OCI-LY7 (cell line): Measurements from ENCODE around the gene C1orf105.

Source experiments
- CTCF ChIP-seq: fragments of 200-600 bp; sonication (generic); conservative IDR thresholded peaks from 2 replicates; pipeline ENCODE4 v1.5.1; 2014; ENCODE audit warnings: mild to moderate bottlenecking, antibody characterized with exemption, low read length, moderate library complexity, mixed read lengths
- EZH2phosphoT487 ChIP-seq: fragments of 200-600 bp; sonication (generic); IDR thresholded peaks from 2 replicates; pipeline ENCODE4 v1.6.1; 2018; ENCODE audit warnings: low read depth, borderline replicate concordance, mild to moderate bottlenecking, mixed run types, antibody characterized with exemption, low read length, moderate library complexity, mixed read lengths

DNA sequence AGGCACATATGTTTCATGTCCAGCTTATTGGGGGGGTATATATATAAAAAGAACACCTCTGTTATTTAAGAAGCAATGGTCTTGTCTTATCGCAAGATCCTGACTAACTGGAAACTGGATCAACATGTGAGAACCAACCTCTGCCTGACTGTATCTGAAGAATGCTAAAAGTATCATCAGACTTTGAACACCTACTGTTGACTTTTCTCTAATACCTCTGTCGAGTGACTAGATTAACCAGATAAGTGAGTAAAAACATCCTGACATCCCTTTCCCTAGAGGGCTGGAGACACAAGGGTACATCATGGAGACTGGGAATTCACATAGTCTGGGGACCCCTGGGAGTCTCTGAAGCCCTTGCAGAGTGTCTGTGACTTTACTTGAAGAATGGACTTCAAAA is 49.7 kb downstream of the C1orf105 start:
- no peak for TF ChIP-seq CTCF
- TF ChIP-seq EZH2phosphoT487: no peak
